Measurements from ENCODE around the gene COPS2.

Gene COPS2

DNA sequence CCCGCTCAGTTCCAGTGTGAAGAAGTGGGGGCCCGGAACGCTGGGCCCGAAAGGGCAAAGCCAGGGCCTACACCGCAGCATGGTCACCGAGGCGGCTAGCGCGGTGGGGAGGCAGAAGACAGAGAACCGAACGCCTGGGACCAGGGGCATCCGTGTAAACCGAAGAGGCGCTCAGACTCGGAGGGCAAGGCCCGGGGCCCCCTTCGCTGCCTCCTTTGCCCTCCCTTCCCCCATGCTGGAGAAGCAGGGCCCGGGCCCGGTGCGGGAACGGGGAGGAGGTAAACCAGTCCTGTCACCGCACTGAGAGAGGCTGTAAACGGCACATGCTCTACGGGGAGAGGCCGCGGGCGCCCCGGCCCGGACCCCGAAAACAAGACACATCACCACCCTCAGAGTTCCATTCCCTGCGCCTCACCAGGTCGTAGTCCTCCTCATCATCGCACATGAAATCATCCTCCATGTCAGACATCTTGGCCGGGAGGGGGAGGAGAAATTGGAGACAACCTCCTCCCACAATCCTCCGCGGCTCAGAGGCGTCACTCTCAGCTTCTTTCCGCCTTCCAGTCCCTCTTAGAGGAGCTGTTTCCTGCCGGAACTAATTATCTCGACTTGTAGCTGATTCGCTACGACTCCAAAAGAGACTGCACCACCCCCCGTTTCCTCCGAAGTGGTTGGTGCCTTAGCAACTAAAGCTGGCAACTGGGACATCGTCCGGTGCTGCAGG, at the start of gene COPS2:
TSS of gene COPS2 (minus strand) at position 490 of the 724 bp plus-strand sequence. CDS start at position 469, 21 bp downstream.
- peaks cover 0 to 39% (median 31%) of the 10 kb centered on the region in 5 donors for H3K4me1 ChIP-seq (ENCODE audit: control insufficient read depth in 5 of 5, insufficient read depth in 5 of 5, low read length in 5 of 5)
- H3K9ac ChIP-seq (ENCODE audit: low read length in 5 of 5): peak within 1 kb of the TSS; percentile 89 to 100 (median 99)
- peak within 1 kb of the TSS; percentile 92 to 100 (median 99) for H3K4me3 ChIP-seq (ENCODE audit: low read depth in 1 of 5, low read length in 5 of 5)
- H3K27me3 ChIP-seq (ENCODE audit: control insufficient read depth in 5 of 5, insufficient read depth in 4 of 5, low read length in 5 of 5): no peaks in the 10 kb centered on the region
- no peaks in the 10 kb centered on the region for H3K36me3 ChIP-seq (ENCODE audit: control insufficient read depth in 5 of 5, insufficient read depth in 5 of 5, low read length in 5 of 5)
- H3K27ac ChIP-seq (ENCODE audit: low read depth, low read length): peak within 1 kb of the TSS; percentile 98
- no peaks in the 10 kb centered on the region for H3K9me3 ChIP-seq (ENCODE audit: control insufficient read depth in 5 of 5, low read length in 5 of 5)

DNA sequence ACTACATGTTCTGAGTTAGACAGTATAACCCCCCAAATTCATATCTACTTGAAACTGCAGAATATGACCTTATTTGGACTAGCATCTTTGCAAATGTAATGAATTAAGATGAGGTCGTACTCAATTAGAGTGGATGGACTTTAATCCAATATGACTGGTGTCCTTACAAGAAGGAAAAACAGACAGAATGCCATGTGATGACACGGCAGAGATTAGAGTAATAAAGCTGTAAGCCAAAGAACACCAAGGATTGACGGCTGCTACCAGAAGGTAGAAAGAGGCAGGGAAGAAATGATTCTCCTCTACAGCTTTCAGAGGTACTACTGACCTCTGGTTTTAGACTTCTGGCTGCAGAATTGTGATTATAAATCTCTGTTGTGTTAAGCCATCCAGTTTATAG, 44.9 kb upstream of the COPS2 start:
- H3K27me3 ChIP-seq (ENCODE audit: control insufficient read depth in 5 of 5, insufficient read depth in 4 of 5, low read length in 5 of 5): no peaks in the 10 kb centered on the region
- no peak overlapping the region for H3K4me3 ChIP-seq (ENCODE audit: low read depth in 1 of 5, low read length in 5 of 5)
- H3K4me1 ChIP-seq (ENCODE audit: control insufficient read depth in 5 of 5, insufficient read depth in 5 of 5, low read length in 5 of 5): peaks cover 0 to 12% (median 10%) of the 10 kb centered on the region in 5 donors
- no peak overlapping the region for H3K9ac ChIP-seq (ENCODE audit: low read length in 5 of 5)
- H3K36me3 ChIP-seq (ENCODE audit: control insufficient read depth in 5 of 5, insufficient read depth in 5 of 5, low read length in 5 of 5): peaks cover 2 to 19% (median 7%) of the 10 kb centered on the region in 5 donors
- peaks cover 0 to 2% (median 0%) of the 10 kb centered on the region in 5 donors for H3K9me3 ChIP-seq (ENCODE audit: control insufficient read depth in 5 of 5, low read length in 5 of 5)
- H3K27ac ChIP-seq (ENCODE audit: low read depth, low read length): no peak overlapping the region

DNA sequence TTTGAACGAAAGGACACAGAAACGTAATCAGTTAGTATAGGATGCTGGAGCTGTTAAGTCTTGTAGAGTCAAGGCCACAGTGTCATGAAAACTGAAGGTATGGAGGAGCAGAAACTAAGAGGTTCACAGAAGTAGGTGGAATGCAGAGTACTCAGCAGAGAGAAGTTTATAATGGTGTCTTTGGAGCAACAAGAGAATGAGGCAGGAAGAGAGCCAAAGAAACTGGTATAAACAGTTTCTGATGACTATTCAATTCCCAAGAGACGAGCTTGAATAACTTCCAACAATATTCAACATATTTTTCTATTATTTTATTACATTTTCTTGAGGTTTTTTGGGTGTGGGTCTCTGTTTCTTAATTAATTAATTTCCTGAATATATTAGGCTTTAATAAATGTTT, 44.3 kb upstream of the COPS2 start:
- H3K9me3 ChIP-seq (ENCODE audit: control insufficient read depth in 5 of 5, low read length in 5 of 5): no peaks in the 10 kb centered on the region
- peaks cover 0 to 12% (median 10%) of the 10 kb centered on the region in 5 donors for H3K4me1 ChIP-seq (ENCODE audit: control insufficient read depth in 5 of 5, insufficient read depth in 5 of 5, low read length in 5 of 5)
- no peaks in the 10 kb centered on the region for H3K27me3 ChIP-seq (ENCODE audit: control insufficient read depth in 5 of 5, insufficient read depth in 4 of 5, low read length in 5 of 5)
- H3K9ac ChIP-seq (ENCODE audit: low read length in 5 of 5): no peak overlapping the region
- no peak overlapping the region for H3K27ac ChIP-seq (ENCODE audit: low read depth, low read length)
- no peak overlapping the region for H3K4me3 ChIP-seq (ENCODE audit: low read depth in 1 of 5, low read length in 5 of 5)
- H3K36me3 ChIP-seq (ENCODE audit: control insufficient read depth in 5 of 5, insufficient read depth in 5 of 5, low read length in 5 of 5): peaks cover 2 to 13% (median 7%) of the 10 kb centered on the region in 5 donors

DNA sequence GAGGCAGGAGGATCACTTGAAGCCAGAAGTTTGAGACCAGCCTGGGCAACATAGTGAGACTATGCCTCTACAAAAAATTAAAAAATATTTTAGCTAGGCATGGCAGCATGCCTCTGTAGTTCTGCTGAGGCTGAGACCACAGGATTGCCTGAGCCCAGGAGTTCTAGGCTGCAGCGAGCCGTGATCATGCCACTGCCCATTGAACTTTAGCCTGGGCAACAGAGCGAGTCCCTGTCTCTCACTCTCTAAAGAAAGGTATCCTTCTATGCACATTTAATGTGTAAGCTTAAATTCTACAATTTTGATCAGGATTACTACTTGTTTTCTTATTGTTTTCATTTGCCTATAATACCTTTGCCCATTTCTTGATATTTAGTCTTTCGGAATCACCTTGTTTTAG, 41.5 kb upstream of the COPS2 start:
- Histone ChIP-seq H3K9me3 (ENCODE audit: control insufficient read depth in 5 of 5, low read length in 5 of 5) (no peaks in the 10 kb centered on the region), H3K9ac (ENCODE audit: low read length in 5 of 5) (no peak overlapping the region), H3K36me3 (ENCODE audit: control insufficient read depth in 5 of 5, insufficient read depth in 5 of 5, low read length in 5 of 5) (peaks cover 0 to 5% (median 0%) of the 10 kb centered on the region in 5 donors), H3K27me3 (ENCODE audit: control insufficient read depth in 5 of 5, insufficient read depth in 4 of 5, low read length in 5 of 5) (no peaks in the 10 kb centered on the region), H3K27ac (ENCODE audit: low read depth, low read length) (no peak overlapping the region), H3K4me1 (ENCODE audit: control insufficient read depth in 5 of 5, insufficient read depth in 5 of 5, low read length in 5 of 5) (peaks cover 0 to 12% (median 10%) of the 10 kb centered on the region in 5 donors), H3K4me3 (ENCODE audit: low read depth in 1 of 5, low read length in 5 of 5) (no peak overlapping the region)

DNA sequence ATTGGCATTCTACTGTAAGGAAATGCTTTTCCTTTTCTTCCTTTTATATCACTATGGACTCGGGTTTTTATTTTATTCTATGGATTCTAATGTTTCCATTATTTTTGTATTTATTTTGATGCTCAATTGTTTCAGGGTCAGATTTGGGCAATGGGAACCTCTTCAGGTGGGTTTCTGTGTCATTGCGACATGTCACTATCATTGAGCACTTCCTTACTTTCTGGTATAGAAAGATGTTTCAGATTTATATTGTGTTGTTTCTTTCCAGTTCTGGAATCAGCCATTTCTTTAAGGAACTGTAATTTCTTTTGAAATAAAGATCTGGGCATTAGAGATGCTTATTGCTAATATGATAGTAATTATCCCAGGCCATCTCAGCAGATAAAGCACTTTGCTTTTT, 36.5 kb upstream of the COPS2 start:
- Histone ChIP-seq H3K36me3 (ENCODE audit: control insufficient read depth in 5 of 5, insufficient read depth in 5 of 5, low read length in 5 of 5) (no peaks in the 10 kb centered on the region), H3K27ac (ENCODE audit: low read depth, low read length) (no peak overlapping the region), H3K9ac (ENCODE audit: low read length in 5 of 5) (no peak overlapping the region), H3K4me1 (ENCODE audit: control insufficient read depth in 5 of 5, insufficient read depth in 5 of 5, low read length in 5 of 5) (no peaks in the 10 kb centered on the region), H3K9me3 (ENCODE audit: control insufficient read depth in 5 of 5, low read length in 5 of 5) (no peaks in the 10 kb centered on the region), H3K4me3 (ENCODE audit: low read depth in 1 of 5, low read length in 5 of 5) (no peak overlapping the region), H3K27me3 (ENCODE audit: control insufficient read depth in 5 of 5, insufficient read depth in 4 of 5, low read length in 5 of 5) (no peaks in the 10 kb centered on the region)

DNA sequence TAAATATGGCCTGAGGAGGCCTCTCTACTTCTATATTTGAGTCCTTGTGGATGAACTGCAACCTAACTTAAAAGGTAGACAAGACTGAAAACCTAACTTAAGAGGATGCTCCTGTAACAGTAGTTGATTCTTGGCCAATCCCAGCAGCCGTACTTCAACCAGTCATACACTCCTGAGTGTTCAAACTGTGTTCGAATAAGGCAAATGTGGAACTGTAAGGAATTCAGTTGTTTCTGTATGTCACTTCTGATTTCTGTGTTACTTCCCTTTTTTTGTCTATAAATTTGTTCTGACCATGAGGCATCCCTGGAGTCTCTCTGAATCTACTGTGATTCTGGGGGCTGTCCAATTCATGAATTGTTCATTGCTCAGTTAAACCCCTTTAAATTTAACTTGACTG, 35.2 kb upstream of the COPS2 start:
- H3K27me3 ChIP-seq (ENCODE audit: control insufficient read depth in 5 of 5, insufficient read depth in 4 of 5, low read length in 5 of 5): no peaks in the 10 kb centered on the region
- no peak overlapping the region for H3K27ac ChIP-seq (ENCODE audit: low read depth, low read length)
- no peaks in the 10 kb centered on the region for H3K36me3 ChIP-seq (ENCODE audit: control insufficient read depth in 5 of 5, insufficient read depth in 5 of 5, low read length in 5 of 5)
- no peaks in the 10 kb centered on the region for H3K9me3 ChIP-seq (ENCODE audit: control insufficient read depth in 5 of 5, low read length in 5 of 5)
- no peak overlapping the region for H3K4me3 ChIP-seq (ENCODE audit: low read depth in 1 of 5, low read length in 5 of 5)
- H3K9ac ChIP-seq (ENCODE audit: low read length in 5 of 5): no peak overlapping the region
- no peaks in the 10 kb centered on the region for H3K4me1 ChIP-seq (ENCODE audit: control insufficient read depth in 5 of 5, insufficient read depth in 5 of 5, low read length in 5 of 5)

DNA sequence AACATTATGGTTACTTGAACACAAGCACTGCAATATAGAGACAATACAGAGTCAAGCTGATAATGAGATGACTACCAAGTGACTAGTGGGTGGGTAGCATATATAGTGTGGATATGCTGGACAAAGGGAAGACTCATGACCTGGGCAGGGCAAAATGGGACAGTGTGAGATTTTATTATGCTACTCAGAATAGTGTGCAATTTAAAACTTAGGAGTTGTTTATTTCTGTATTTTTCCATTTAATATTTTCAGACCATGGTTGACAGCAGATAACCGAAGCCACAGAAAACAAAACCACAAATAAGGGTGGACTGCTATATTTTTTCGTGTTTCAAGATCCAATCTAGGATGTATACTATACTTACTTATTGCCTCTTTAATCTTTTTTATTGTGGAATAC, 34.2 kb upstream of the COPS2 start:
- no peaks in the 10 kb centered on the region for H3K9me3 ChIP-seq (ENCODE audit: control insufficient read depth in 5 of 5, low read length in 5 of 5)
- no peaks in the 10 kb centered on the region for H3K4me1 ChIP-seq (ENCODE audit: control insufficient read depth in 5 of 5, insufficient read depth in 5 of 5, low read length in 5 of 5)
- no peak overlapping the region for H3K27ac ChIP-seq (ENCODE audit: low read depth, low read length)
- no peak overlapping the region for H3K9ac ChIP-seq (ENCODE audit: low read length in 5 of 5)
- no peak overlapping the region for H3K4me3 ChIP-seq (ENCODE audit: low read depth in 1 of 5, low read length in 5 of 5)
- no peaks in the 10 kb centered on the region for H3K36me3 ChIP-seq (ENCODE audit: control insufficient read depth in 5 of 5, insufficient read depth in 5 of 5, low read length in 5 of 5)
- H3K27me3 ChIP-seq (ENCODE audit: control insufficient read depth in 5 of 5, insufficient read depth in 4 of 5, low read length in 5 of 5): no peaks in the 10 kb centered on the region

DNA sequence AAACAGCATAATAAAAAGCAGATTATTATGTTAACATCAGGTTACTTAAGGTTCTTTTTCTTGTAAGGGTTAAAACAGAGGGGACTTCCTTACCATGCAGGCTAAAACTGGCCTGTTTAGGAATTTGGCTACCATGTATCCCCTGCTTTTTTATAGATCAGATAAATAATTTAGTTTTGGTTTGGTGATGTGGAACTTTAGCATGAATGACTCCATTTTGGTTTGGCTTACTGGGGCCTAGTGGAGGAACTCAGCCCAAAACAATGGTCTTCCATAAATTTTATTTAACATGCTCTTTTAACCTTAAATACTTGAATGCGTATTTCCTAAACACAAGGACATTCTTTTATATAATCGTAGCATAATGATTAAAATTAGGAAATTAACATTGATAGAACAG, 33.5 kb upstream of the COPS2 start:
- Histone ChIP-seq H3K27ac (ENCODE audit: low read depth, low read length) (no peak overlapping the region), H3K4me3 (ENCODE audit: low read depth in 1 of 5, low read length in 5 of 5) (no peak overlapping the region), H3K9ac (ENCODE audit: low read length in 5 of 5) (no peak overlapping the region)

DNA sequence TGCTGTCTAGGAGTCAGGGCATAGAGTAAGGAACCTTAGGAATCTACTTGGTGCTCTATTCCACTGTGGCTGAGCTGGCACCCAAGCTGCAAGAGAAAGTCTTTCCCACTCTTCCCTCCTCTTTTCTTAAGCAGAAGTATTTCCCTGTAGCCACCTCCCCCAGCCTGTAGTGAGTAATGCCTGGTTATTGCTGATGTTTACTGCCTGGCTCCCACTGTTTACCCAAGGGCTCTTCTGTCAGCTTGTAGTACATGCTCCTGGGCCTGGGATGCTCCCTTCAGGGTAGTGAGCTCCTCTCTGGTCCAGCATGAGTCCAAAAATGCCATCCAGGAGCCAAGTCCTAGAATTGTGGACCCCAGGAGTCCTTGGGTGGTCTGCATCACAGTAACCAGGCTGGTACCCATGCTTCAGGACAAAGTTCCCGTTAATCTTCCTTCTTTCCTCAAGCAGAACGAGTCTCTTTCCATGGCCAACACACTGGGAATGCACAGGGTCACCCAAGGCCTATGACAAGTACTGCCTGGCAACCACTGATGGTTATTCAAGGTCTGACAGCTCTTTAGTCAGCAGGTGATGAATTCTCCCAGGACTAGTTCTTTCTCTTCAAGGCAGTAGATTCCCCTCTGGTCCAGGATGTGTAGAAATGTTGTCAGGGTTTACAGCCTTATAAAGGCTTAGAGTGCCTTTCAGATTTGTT, 32.3 kb upstream of the COPS2 start:
- no peaks in the 10 kb centered on the region for H3K27me3 ChIP-seq (ENCODE audit: control insufficient read depth in 5 of 5, insufficient read depth in 4 of 5, low read length in 5 of 5)
- H3K27ac ChIP-seq (ENCODE audit: low read depth, low read length): no peak overlapping the region

More for the DNA sequence above, 33.5 kb upstream of the COPS2 start:
- Histone ChIP-seq H3K36me3 (ENCODE audit: control insufficient read depth in 5 of 5, insufficient read depth in 5 of 5, low read length in 5 of 5) (no peaks in the 10 kb centered on the region), H3K27me3 (ENCODE audit: control insufficient read depth in 5 of 5, insufficient read depth in 4 of 5, low read length in 5 of 5) (no peaks in the 10 kb centered on the region), H3K9me3 (ENCODE audit: control insufficient read depth in 5 of 5, low read length in 5 of 5) (no peaks in the 10 kb centered on the region), H3K4me1 (ENCODE audit: control insufficient read depth in 5 of 5, insufficient read depth in 5 of 5, low read length in 5 of 5) (no peaks in the 10 kb centered on the region)

DNA sequence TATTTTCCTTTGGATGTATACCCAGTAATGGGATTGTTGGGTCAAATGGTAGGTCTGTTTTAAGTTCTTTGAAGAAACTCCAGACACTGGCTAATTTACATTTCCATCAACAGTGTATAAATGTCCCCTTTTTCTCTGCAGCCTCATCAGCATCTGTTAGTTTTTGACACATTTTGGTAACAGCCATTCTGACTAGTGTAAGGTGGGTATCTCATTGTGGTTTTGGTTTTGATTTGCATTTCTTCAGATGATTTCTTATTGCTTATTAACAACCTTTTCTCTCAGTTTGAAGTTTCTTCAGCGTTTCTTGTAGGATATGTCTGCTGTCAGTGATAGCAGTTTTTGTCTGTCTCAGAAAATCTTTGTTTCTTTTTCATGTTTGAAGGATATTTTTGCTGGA, 30.1 kb upstream of the COPS2 start:
- Histone ChIP-seq H3K27ac (ENCODE audit: low read depth, low read length) (no peak overlapping the region), H3K9me3 (ENCODE audit: control insufficient read depth in 5 of 5, low read length in 5 of 5) (no peaks in the 10 kb centered on the region), H3K4me1 (ENCODE audit: control insufficient read depth in 5 of 5, insufficient read depth in 5 of 5, low read length in 5 of 5) (no peaks in the 10 kb centered on the region), H3K4me3 (ENCODE audit: low read depth in 1 of 5, low read length in 5 of 5) (no peak overlapping the region), H3K27me3 (ENCODE audit: control insufficient read depth in 5 of 5, insufficient read depth in 4 of 5, low read length in 5 of 5) (no peaks in the 10 kb centered on the region), H3K36me3 (ENCODE audit: control insufficient read depth in 5 of 5, insufficient read depth in 5 of 5, low read length in 5 of 5) (no peaks in the 10 kb centered on the region), H3K9ac (ENCODE audit: low read length in 5 of 5) (no peak overlapping the region)

More for the DNA sequence above, 32.3 kb upstream of the COPS2 start:
- Histone ChIP-seq H3K9ac (ENCODE audit: low read length in 5 of 5) (no peak overlapping the region), H3K4me1 (ENCODE audit: control insufficient read depth in 5 of 5, insufficient read depth in 5 of 5, low read length in 5 of 5) (no peaks in the 10 kb centered on the region), H3K36me3 (ENCODE audit: control insufficient read depth in 5 of 5, insufficient read depth in 5 of 5, low read length in 5 of 5) (no peaks in the 10 kb centered on the region), H3K4me3 (ENCODE audit: low read depth in 1 of 5, low read length in 5 of 5) (no peak overlapping the region), H3K9me3 (ENCODE audit: control insufficient read depth in 5 of 5, low read length in 5 of 5) (no peaks in the 10 kb centered on the region)

Measured in subcutaneous abdominal adipose tissue (tissue), 5 donors.